Femur (tissue), 1 donor: ENCODE results near the gene THAP8.

Source experiments
- DNase-seq: peaks from one replicate; pipeline ENCODE4 v3.0.0-alpha.2; 2017

THAP8 gene

DNA sequence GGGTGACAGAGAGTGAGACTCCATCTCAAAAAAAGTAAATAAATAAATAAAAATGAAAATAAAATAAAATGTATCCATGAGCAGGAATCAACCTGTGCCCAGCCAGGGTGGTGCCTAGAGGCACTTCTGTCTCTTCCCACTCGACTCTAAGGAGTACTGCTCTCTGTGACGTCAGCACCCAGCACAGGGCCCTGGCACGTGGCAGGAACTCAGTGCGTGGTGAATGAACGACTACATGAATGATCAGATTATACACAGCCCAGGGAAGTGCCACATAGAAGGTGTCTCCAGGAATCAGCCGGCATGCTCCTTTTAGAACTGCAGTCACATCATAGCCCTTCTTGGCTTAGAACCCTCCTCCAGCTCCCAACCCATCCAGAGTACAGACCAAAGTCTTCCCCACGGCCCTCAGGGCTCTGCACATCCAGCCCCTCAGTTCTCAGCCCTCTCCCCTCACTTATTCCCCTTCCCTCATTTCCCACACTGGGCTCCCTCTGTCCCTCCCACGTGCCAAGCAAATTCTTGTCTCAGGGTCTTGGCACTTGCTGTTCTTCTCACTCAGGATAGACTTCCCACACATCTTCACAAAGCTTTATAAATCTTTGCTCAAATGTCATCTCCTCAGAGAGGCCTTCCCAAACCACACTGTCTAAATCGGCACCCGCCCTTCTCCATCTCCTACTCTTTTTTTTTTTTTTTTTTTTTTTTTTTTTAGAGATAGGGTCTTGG is 25.6 kb downstream of the THAP8 start:
- no peak for DNase-seq

DNA sequence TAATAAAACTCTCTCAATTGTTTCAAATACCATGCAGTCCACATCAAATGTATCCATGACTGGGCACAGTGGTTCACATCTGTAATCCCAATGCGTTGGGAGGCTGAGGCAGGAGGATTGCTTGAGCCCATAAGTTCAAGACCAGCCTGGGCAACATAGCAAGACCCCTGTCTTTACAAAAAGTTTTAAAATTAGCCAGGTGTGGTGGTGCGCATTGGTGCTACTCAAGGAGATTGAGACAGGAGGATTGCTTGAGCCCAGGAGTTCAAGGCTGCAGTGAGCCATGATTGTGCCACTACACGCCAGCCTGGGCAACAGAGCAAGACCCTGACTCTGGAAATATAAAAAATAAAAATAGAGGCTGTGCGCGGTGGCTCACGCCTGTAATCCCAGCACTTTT is 26.4 kb downstream of the THAP8 start:
- DNase-seq, result no peak

DNA sequence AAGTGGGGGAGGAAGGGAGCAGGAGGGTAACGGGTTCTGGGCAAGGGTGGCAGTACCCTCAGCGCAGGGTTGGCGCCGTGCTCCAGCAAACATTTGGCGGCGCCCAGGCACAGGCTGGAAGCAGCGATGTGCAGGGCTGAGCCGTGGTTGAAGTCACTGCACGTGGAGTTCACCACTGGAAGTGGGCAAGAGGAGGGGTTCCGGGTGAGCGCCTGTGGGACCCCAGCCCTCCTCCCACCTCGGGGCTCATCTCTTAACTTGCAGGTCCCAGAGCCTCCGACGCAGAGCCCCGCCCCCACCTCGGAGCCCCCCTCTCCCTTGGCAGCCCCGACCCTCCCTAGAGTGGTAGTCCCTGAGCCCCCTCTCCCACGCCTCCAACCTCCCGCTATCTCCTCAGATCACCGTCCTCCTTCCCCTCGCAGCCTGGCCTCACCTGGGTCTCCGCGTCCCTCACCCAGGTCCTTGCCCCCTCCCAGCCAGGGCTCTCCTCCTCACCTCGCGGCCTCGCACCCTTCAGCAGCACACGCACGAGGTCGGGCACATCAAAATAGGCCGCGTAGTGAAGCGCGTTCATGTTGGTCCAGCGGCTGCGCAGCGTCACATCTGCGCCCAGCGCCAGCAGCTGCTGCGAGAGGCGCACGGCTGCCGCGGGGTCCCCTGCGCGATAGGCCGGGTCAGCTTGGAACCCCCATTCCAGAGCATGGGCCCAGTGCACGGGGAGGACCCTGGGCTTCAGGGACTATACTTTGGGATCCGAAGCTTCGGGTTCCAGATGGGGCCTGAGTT is 27.8 kb downstream of the THAP8 start:
- no peak for DNase-seq

DNA sequence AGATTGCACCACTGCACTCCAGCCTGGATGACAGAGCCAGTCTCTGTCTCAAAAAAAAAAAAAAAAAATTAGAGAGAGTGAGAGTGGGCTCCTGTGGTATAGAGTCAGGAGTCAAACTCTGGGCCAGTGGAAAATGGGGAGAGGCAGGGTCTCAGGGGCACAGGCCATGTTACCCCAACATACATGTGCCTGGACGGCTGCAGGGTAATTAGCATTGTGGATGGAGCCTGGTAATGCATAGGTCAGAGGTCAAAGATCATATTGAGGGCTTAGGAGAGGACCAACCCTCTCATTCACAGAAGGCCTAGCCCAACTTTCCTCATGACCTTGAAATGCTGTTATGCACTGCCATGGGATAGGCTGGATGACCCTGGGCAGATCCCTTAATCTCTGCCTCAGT is 28.5 kb downstream of the THAP8 start:
- DNase-seq, result no peak

DNA sequence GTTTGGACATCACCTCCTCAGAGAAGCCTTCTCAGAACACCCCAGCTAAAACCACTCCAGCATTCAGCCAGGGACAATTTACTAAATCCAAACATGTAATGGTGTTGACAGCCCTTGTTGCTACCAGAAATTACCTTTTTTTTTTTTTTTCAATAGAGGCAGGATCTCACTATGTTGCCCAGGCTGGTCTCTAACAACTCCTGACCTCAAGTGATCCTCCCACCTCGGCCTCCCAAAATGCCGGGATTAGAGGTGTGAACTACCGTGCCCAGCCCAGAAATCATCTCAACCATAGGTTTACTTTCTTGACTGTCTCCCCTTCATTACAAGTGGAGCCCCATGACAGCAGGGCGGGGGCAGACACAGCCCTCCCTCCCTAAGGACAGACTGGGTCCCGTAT is 30.7 kb downstream of the THAP8 start:
- DNase-seq, result no peak

DNA sequence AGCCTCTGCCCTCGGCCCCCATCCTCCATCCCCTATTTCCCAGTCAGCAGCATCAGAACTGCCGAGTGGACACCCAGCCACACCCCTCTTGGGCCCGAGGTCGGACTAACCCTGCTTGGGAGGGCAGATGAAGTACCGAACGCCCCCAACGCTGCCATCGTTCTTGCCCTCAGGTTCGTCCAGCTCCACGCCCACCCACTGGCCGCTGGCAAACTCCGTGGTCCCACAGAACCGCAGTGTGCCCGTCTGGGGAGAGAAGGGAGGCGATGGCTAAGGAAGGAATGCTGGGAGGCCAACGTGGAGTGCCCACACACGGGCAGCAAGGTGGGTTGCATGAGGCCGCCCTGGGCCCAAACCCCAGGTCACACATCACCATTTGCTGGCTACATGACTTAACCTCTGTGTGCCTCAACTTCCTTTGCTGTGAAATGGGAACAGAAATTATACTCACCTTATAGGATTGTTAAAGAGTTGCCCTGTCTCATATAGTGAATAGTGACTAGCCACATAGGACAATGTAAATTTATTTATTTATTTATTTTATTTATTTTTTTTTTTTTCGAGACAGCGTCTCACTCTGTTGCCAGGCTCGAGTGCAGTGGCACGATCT is 34.9 kb downstream of the THAP8 start:
- no peak for DNase-seq

DNA sequence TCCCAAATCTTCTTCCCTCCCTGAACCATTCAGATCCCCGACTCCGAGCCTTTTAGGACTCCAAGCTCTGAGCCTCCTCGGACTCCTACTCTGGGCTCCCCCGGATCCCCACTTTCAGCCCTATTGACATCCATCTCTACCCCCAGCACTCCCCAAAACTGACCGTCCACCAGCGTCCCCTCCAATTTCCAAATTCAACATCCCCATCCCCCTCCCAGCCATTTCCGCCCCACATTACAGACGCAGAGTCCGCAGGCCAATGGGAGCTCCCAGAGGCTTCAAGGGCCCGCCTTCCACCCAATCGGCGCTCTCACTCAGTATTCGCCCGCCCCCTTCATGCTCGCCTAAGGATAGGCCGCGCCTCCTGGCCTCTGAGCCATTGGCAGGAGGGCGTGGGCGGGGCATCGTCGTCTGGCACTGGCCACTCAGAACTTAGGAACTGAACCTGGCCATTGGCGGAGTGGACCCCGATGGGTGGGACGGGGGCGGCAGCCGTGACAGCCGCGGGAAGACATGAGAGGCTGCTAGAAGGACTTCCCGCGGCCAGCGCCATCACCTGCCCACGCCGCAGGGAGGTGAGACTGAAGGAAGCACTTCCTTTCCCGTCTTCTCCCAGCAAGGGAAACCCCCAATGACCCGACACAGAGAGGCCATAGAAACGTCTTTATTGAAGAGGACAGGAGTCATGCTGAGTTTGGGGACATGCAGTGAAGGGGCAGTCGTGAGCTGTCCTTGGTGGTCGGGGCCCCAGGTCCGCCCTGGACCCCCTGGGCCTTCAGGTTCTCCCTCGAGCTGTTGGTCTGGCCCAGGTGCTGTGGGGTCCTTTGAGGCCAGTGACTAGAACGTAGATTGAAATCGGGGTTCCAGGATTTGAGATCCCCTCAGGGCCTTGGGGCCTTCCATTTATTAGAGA is 39.8 kb downstream of the THAP8 start, which contains the start of gene ALKBH6:
TSS of gene ALKBH6 (minus strand) at position 202 of the 913 bp plus-strand sequence. CDS start 816 bp downstream, outside the sequence.
- peak; percentile 100 for DNase-seq

DNA sequence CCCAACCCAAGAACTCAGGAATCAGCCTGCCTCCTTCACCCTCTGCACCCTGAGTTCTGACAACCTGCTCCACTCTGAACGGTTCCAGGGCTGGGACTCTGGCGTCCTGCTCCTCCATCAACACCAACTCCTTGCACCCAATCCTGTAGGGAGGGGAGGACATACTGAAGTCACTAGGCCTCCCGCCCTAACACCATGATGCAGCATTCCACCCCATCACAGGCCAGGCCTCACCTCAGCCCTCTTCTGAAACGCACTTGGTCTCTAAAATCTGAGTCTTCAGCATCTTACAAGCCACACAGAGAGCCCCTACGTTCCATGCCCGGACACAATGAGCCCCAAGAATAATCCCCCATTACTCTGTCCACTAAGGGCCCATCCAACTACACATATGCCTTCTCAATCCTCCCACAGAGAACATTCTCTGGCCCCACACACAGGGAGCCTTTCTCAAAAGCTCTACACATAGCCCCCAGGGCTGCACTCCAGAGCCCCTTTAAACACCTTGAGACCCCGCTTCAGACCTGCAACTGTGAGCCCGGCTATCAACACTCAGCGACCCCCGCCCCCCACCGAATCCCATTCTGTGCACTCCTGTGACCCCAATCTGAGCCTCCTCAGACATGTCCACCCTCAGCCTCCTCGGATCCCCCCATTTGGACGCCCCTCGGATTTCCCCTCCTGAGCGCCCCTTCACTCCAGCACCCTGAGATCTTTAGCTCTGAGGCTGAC is 40.6 kb downstream of the THAP8 start:
- no peak for DNase-seq

DNA sequence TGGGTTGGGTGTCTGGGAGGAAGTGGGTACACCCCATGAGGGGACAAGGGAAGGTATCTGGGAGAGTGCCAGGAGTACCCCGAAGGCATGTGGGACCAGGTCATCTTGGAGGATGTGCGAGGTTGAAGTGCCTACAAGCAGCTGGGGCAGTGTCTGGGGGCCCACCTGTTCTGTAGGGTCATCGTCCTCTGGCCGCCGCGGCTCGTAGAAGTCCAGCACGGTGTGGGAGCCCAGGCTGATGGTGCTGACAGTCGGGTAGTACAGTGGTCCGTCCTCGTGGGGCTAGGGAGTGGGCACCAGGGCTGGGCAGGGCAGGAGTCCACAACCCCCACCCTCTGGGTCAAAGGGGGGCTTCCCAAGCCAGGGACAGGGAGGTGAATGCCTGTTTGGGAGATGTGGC is 43.7 kb downstream of the THAP8 start:
- no peak for DNase-seq

DNA sequence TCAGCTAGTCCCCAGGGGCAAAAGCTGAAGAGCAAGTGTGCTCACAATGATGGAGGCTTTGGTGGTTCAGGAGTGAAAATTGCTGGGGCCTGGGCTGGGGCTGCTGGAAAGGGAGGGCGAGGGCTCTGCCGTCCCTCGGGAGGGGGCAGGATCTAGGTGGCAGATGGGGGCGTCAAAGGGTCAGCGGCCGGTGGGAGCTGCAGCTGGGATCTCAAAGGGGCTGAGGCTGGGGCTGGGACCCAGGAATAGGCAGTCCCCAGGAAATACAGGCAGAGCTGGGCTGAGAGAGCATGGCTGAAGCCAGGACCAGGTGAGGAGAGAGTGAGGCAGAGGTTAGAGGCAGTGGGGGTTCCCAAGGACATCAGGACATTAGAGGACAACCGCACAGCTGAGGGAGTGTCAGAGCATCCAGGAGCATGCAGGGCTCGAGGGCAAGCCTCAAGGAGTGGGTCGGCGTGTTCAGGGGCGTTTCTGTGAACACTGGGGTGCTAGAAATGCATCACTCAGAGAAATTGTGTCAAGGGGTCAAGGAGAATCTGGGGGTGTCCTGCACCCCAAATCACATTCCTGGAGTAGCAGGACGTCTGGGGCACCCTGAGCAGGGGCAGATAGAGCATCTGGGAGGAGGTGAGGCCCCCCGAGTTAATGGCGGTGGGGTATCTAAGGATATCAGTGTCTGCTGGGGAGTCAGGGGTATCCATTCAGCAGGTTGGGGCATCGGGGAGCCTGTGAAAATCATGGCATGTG is 44.3 kb downstream of the THAP8 start:
- DNase-seq, result no peak

DNA sequence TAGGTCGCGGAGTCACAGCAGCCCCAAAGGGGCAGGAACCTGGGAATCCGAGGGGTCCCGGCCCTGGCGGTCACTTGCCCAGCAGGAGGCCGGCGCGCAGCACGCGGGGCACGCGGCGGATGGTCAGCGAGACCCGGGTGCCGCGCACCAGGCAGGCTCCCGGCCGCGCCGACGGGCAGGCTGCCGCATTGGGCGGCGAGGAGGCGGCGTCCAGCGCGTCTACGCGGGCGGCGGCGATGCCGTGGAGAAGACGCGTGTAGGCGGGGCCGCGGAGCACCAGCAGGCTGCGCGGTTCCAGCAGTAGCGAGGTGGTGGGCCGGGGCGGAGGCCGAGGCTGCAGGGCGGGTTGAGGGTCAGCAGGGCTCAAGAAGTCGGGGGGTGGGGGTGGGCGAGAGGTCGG is 44.9 kb downstream of the THAP8 start:
- peak; percentile 73 for DNase-seq

DNA sequence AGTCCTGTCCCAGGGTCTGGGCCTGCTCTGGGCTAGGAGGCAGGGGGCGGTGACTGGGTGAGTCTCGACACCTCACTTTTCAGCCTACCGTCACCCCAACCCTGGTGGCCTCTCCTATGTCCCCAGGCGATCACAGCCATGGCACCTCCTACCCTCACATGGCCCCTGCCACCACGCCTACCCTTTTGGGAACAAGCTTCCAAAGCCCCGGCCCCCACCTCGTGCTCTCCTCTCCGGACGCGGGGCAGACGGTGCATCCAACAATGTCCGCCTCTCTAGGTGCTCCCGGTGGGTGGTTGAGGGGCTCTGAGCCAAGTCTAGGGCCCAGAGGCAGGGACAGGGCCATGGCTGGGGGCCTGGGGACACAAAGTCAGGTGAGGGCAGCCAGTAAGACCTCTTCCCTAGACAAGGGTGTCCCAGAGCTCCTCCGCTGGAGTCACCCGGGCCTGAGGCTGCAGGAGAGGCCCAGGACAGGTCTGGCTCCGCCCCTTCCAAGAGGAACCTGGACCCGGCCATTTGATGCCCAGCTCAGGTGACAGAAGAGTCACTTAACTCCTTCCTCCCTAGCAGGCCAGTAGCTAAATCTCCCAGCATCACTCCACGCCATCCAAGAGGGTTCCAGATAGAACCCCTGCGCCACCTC is 45.6 kb downstream of the THAP8 start, which contains the start of gene SYNE4:
TSS of gene SYNE4 (minus strand) at position 478 of the 643 bp plus-strand sequence. CDS start at position 346, 132 bp downstream.
- no peak for DNase-seq

DNA sequence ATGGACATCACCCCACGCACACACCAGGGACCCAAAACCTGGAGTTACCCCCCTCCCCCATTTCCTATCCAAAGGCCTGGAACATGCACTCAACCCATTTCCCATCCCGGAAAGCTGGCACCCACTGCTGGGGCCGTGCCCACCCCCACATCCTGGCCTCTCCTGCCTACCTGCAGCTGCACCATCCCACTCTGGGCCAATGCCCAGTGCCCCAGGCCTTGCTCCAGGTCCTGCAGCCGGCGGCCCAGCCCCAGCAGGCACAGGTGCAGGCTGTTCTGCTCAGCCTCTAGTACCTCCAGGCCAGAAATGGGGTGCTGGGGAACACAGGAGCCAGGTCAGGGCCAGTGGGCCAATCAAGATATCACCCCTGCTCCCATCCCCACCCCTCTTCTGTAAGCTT is 47.1 kb downstream of the THAP8 start:
- DNase-seq, result no peak

DNA sequence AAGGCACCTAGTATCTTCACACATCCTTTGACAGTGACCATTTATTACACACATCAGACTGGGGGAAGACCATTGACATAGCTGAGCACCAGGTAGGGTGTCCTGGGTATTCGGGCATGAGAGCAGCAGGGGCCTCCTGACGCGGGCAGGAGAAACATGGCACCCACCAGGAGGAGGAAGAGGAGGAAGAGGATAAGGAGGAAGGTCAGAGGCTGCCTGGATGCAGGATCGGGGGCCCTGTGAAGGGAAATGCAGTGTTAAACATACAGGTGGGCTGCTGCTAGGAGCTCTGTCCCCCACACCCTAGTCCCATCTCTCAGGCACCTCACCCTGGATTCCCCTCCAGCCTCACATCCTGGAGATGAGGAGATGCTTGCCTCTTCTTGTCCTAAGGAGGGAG is 50.8 kb downstream of the THAP8 start:
- no peak for DNase-seq

DNA sequence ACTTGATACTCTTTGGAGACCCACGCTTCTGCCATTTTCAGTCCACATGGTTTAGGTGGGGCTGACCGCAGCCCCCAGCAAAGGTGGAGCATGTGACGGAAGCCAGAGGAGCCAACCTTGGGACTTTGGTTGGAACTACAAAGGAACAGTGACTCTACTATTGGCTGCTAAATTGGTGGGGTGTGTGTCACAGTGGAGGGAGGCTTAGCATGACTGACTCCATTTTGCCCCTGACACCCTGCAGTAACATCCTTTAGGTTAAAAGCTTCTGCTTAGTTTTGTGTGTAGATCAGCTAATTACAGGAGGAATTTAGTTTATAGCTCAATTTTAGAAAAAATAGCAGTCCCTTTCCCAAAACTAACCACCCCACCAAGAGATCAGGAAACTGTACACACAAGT is 52.5 kb downstream of the THAP8 start:
- no peak for DNase-seq

DNA sequence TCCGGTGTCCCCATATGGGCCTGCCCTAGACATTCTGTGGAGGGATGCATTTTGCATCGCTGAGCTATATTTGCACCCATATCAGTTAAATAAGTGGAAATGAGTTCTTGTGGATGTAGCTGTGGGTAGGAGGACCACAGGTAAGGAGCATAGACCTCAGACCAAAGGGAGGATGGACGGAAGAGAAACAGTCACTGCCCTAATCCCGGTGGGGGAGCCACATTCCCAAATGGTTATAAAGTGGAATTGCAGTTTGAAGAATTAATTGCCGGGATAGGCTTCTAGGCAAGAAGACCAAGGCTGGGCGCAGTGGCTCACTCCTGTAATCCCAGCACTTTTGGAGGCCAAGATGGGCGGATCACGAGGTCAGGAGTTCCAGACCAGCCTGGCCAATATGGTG is 57.3 kb downstream of the THAP8 start:
- DNase-seq, result no peak

DNA sequence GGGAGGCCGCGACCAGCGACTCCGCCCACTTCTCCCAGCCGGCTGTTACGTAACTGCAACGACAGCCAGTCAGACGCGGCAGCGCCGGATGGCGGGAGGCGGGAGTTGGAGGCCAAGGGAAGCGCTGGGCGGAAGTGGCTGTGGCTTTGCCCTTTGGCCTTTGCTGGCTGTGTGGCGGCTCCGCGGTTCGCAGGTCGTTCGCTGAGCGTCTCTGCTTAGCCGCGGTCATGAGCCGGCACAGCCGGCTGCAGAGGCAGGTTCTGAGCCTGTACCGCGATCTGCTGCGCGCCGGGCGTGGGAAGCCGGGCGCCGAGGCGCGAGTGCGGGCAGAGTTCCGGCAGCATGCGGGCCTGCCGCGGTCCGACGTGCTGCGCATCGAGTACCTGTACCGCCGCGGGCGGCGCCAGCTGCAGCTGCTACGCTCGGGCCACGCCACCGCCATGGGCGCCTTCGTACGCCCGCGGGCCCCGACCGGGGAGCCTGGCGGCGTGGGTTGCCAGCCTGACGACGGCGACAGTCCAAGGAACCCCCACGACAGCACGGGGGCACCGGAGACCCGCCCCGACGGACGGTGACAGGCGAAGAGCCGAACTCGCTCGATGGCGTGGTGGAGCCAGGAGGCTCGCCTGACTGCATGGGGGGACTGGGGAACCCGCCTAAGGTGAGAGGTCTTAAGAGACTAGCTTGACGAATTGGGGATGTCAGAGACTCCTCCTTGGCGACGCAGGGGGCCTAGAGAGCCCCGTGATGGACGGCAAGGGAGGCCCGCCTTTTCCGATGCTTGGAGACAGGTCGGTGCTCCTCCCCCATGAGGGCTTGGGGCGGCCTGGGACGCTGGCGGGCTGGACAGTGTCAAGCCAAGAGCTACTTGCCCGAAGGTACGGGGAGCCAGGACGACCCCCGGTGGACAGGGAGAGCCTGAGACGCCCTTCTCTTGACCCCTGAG is 58.8 kb downstream of the THAP8 start, which contains the start of gene SDHAF1:
TSS of gene SDHAF1 (plus strand) at position 141 of the 946 bp plus-strand sequence. CDS start at position 228, 87 bp downstream.
- peak; percentile 97 for DNase-seq

DNA sequence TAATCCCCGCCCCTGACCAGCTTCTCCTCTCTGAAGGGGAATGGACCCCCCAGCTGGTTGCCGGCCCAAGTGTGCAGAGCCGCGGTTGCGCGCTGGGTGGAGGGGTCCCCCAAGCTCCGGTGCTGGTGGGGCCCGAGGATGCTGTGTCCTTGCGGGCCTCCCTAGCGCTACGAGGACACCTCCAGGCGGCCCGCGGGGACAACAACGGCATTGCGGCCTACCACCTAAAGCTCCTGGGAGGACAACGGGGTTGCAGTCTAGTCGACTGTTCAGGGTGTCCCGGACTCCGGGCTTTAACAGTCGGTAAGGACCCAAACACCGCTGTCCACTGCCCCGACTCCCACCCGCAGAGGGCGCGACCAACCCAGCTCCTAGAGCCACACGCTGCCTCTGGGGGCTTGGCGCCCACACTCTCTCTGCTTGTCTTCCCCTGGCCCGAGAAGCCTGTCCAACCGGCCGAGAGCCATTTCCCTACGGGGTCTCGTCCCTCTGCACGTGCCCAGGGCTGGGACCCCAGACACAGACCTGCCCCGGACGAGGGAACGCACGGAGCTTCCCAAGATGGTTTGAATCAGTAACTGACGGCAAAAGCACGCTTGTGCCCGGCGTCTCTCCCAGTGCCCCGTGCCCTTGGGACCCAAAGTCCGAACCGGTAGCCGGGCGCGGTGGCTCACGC is 60.0 kb downstream of the THAP8 start:
- DNase-seq, result no peak
